Activated effector memory CD4-positive, alpha-beta T cell treated with anti-CD3 and anti-CD28 coated beads, Interleukin-2, amount 50 U/mL, for 16 hours (primary cell): ENCODE data around the gene ATG4D.
A peak's percentile ranks its signal among the peaks of the same experiment; 100 is the strongest.
"Not testable (repeated sequence)": the region's sequence is repeated elsewhere in the genome, so short reads cannot be mapped to it uniquely, and the experiment has no call there.

ENCODE experiments used
- DNase-seq: peaks from one replicate; pipeline ENCODE4 v3.0.0-alpha.2; 2020

The ATG4D gene

DNA sequence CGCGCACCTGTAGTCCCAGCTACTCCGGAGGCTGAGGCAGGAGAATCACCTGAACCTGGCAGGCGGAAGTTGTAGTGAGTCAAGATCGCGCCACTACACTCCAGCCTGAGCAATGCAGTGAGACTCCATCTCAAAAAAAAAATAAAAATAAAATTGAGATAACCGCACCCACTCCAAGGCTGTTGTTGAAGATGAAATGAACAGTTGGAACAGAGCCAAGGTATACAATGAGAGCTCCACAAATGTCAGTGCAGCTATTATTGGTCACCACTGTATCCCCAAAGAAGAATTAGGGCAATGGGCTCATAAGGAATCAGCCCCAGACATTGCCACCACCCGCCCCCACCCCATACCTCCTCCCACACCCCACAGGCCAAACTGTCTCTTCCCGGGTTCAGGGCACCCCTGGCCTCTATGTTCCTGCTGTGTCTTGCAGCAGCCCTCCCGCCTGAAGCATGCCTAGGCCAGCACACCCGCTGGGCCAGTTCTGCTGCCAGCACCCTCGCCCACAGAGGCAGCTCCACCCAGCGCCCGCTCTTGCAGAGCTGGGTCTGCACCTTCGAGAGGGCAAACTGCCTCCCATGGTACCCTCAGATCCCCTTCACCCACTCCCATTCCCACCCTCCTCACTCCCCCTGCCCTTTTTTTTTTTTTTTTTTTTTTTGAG is 22.9 kb upstream of the ATG4D start:
- no peak for DNase-seq

DNA sequence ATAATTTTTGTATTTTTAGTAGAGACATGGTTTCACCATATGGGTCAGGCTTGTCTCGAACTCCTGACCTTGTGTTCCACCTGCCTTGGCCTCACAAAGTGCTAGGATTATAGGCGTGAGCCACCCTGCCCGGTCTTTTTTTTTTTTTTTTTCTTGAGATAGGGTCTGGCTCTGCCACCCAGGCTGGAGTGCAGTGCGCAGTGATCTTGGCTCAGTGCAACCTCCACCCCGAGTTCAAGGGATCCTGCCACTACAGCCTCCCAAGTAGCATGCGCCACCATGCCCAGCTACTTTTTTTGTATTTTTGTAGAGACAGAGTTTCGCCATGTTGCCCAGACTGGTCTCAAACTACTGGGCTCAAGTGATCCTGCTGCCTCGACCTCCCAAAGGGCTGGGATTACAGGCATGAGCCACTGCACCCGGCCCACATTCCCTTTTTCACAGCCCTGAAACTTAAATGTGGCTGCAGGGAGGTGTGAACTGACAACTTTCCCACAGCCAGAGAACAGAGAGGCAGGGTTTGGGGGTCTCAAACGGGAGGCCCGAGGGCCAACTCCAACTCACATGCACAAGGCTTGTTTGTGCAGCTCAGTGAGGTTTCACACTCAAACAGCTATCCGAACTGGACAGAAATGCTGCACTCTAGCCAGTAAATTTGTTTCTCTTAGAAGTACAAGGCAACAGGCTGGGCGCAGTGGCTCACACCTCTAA is 22.1 kb upstream of the ATG4D start:
- DNase-seq: no peak

DNA sequence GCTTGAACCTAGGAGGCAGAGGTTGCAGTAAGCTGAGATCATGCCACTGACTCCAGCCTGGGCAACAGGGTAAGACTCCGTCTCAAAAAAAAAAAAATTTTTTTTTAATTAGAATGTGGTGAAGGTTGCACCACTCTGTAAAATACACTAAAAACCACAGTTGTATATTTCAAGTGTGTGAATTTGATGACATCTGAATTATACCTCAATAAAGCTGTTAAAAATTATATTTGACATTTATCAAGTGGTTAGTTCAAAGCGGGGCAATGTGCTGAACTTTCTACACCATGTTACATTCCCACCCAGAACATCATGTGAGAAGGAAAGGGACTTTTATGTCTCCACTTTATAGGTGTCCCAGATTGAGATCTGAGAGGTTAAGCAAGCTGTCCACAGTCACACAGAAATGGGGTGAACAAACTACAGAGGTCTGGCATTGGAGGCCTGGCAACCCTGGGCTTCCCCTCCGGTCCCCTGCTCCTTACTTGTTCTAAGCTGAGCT is 20.5 kb upstream of the ATG4D start:
- DNase-seq: no peak

DNA sequence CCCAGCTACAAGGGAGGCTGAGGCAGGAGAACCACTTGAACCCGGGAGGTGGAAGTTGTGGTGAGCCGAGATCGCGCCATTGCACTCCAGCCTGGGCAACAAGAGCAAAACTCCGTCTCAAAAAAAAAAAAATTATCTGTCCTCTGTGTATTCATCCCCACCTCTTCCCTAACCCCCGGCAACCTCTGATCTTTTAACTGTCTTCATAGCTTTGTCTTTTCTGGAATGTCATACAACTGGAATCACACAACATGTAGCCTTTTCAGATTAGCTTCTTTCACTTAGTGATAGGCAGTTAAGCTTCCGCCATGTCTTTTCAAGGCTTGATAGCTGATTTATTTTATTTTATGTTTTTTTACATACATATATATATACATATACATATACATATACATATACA is 18.1 kb upstream of the ATG4D start:
- no peak for DNase-seq

- not testable (repeated sequence) for DNase-seq
Observed at GRCh38 chr19:10526887-10527286, 16.8 kb upstream of the ATG4D start.

DNA sequence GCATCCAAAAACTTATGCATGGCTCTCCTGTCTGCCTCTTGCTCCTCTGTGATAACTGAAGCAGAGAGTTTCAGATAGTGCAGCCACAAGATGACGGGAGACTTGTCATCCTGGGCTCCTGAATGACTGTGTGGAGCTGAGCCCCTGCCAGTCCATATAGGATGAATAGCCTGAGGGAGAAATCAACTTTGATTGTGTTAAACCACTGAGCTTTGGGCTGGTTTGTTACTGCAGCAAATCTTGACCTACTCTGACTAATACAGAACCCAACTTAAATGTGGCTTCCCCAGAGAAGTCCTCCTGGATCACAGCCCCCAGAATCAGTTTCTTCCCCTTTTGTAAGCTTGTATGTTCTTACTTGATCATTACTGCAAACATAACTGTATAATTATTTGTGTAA is 11.2 kb upstream of the ATG4D start:
- no peak for DNase-seq

DNA sequence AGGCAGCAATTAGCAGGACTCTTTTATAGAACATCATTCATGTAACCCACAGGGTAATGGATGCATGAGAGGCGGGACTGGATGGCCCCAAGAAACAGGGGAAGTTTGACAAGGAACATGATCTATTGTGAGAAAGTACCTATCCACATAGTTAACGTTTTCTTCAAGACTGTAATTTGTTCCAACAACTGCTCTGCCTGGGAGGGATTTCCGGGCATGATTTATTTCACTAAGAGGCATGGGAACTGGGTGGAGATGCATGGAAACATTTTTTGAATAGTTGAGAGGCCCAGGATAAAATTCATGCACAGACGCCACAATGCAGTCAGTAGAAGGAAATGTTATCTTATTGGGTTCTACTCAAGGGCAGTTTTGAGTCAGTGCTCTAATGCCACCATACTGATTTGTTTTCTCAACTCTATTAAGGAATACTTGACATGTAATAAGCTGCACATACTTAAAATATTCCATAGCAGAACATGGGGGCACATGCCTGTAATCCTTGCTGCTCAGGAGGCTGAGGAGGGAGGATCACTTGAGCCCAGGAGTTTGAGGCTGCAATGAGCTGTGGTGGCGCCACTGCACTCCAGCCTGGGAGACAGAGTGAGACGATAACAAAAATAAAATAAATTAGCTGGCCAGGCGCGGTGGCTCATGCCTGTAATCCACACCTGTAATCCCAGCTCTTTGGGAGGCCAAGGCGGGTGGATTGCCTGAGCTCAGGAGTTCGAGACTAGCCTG is 9.9 kb upstream of the ATG4D start:
- DNase-seq: no peak

- DNase-seq: no peak
Observed at GRCh38 chr19:10535613-10536012, 8.1 kb upstream of the ATG4D start.

- no peak for DNase-seq
Observed at GRCh38 chr19:10537668-10538067, 6.0 kb upstream of the ATG4D start.

DNA sequence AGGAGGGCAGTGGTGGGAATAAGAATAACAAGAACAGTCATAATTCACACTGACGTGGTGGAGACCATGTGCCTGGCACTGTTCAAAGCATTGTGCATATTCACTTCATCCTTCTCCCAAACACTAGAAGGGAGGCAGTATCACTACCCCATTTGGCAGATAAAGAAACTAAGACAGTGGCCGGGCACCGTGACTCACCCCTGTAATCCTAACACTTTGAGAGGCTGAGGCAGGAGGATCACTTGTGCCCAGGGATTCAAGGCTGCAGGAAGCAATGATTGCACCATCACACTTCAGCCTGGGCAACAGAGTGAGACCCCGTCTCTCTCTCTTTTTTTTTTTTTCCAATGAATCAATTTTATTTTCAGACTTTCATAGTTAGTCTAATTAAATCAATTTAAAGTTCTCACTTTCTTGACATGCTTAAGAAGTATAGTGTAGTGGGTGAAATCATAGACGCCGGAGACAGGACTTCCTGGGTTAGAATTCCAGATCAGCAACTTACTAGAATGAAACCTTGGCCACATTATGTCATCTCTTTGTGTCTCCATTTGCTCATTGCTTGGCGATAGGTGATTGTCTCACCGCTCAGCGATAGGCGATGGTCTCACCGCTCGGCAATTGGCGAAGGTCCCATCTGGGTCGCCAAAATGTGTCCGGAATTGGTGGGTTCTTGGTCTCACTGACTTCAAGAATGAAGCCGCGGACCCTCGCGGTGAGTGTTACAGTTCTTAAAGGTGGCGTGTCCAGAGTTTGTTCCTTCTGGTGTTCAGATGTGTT is 5.3 kb upstream of the ATG4D start:
- DNase-seq: no peak

- DNase-seq: not testable (repeated sequence)
Observed at GRCh38 chr19:10539016-10539415, 4.7 kb upstream of the ATG4D start.

DNA sequence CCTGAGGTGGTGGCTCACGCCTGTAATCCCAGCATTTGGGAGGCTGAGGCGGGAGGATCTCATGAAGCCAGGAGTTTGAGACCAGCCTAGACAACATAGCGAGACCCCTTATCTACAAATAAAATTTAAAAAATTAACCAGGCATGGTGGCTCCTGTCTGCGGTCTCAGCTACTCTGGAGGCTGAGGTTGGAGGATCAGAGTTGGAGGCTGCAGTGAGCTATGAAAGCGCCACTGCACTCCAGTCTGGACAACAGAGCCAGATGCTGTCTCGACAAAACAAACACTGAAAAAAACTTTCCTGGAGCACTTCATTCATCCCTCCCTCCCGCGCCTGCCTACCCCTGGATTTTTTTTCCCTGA is 665 bp upstream of the ATG4D start:
- DNase-seq: no peak

GRCh38 chr19:10544242-10544752 is 593 bp downstream of the ATG4D start:
- DNase-seq: peak; percentile 71

GRCh38 chr19:10544753-10545251 is 1.1 kb downstream of the ATG4D start:
- DNase-seq: no peak

- no peak for DNase-seq
Observed at GRCh38 chr19:10546817-10547216, 3.1 kb downstream of the ATG4D start.

GRCh38 chr19:10548746-10549276 is 5.1 kb downstream of the ATG4D start:
- DNase-seq: no peak

- DNase-seq: no peak
Observed at GRCh38 chr19:10549733-10550132, 6.0 kb downstream of the ATG4D start.

- no peak for DNase-seq
Observed at GRCh38 chr19:10550336-10550735, 6.6 kb downstream of the ATG4D start.

DNA sequence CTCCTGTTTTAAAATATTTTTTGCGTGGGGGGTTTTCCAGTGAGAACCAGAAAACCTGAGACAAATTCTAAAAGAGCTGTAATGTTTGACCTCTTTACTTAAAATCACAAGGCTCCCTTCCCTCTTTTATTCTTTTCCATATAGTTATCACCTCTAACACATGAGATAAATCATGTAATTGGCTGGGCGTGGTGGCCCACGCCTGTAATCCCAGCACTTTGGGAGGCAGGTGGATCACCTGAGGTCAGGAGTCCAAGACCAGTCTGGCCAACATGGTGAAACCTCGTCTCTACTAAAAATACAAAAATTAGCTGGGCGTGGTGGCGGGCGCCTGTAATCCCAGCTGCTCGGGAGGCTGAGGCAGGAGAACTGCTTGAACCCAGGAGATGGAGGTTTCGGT is 7.3 kb downstream of the ATG4D start:
- DNase-seq: not testable (repeated sequence)

DNA sequence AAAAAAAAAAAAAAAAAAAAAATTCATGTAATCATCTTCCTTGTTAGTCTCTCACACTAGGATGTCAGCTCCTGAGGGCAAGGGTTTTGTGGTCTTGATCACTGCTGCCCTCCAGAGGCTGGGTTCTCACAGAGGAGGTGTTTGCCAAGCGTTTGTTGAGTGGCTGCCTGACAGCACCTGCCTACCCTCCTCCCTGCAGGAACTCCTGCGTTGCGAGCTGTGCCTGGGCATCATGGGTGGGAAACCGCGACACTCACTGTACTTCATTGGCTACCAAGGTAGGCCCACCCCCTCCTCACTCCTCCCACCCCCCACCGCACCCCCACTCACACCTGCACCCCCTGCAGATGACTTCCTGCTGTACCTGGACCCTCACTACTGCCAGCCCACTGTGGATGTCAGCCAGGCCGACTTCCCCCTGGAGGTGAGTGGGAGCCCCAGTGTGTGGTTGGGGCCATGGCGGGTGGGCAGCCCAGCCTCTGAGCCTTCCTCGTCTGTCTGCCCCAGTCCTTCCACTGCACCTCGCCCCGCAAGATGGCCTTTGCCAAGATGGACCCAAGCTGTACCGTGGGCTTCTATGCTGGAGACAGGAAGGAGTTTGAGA is 8.1 kb downstream of the ATG4D start:
- no peak for DNase-seq

- no peak for DNase-seq
Observed at GRCh38 chr19:10552510-10553053, 8.9 kb downstream of the ATG4D start.
